Non-pigmented ciliary epithelial cell (primary cell): ENCODE measurements around the gene UBE2E1.

Experiments
- DNase-seq: peaks from one replicate; pipeline ENCODE4 v3.0.0-alpha.2; 2010; ENCODE audit warnings: low read depth

The UBE2E1 gene

DNA sequence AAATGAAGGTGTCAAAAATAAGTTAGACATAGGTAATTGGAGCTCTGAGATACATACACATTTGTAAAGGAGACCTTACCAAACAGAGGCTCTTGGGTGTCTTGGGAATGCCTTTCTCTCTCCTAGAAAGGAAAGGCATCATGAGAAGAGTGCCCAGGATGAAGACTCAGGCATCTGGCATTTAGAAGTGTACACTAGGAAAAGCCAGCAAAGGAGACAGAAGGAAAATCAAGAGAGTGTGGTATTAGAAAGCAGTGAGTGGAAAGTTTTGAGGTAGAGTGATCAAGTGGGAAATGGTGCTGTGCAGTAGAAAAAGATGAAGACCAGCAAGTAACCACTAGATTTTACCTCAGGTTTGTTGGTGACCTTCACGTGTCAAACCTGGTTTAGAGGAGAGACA is 16.1 kb downstream of the UBE2E1 start:
- no peak for DNase-seq

DNA sequence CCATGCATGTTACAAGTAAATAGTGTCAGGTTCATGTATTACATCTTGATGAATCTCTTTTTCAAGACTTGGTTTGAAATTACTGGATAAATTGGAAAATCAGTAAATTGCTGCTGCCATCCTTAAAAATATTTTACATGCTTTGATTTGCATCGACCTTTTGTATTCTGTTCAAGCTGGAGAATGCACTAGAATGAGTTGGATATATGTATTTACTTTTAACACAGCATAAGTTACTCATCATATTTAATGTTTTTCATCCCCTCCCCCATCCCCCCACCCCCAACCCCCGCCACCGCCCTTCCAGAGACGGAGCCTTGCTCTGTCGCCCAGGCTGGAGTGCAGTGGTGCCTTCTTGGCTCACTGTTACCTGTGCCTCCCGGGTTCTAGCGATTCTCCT is 16.8 kb downstream of the UBE2E1 start:
- DNase-seq: no peak

DNA sequence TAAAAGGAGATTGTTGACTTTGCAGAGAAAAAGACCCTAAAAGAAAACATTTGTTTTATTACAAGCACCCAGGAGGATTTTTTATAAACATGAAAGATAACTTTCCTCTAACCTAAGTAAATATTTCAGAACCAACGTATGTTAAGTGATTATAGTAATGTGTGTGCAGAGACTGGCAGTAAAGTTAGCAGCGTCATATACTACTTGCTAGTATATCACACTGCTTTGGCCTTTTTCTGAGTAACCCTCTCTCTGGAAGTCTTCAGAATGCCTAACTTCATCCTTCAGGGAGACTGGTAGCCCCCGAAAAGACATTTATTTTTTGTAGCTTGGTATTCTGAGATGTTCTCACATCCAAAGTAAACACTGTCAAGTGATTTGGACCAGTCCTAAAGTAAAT is 17.9 kb downstream of the UBE2E1 start:
- no peak for DNase-seq

- no peak for DNase-seq
Observed at GRCh38 chr3:23824699-23825444, 19.1 kb downstream of the UBE2E1 start.

GRCh38 chr3:23825802-23826201 is 20.0 kb downstream of the UBE2E1 start:
- DNase-seq: no peak

GRCh38 chr3:23826382-23827064 is 20.8 kb downstream of the UBE2E1 start:
- no peak for DNase-seq

GRCh38 chr3:23829242-23829934 is 23.6 kb downstream of the UBE2E1 start:
- DNase-seq: no peak

GRCh38 chr3:23830869-23831484 is 25.2 kb downstream of the UBE2E1 start:
- no peak for DNase-seq

- DNase-seq: no peak
Observed at GRCh38 chr3:23831517-23832394, 26.0 kb downstream of the UBE2E1 start.

- no peak for DNase-seq
Observed at GRCh38 chr3:23832523-23832922, 26.8 kb downstream of the UBE2E1 start.

DNA sequence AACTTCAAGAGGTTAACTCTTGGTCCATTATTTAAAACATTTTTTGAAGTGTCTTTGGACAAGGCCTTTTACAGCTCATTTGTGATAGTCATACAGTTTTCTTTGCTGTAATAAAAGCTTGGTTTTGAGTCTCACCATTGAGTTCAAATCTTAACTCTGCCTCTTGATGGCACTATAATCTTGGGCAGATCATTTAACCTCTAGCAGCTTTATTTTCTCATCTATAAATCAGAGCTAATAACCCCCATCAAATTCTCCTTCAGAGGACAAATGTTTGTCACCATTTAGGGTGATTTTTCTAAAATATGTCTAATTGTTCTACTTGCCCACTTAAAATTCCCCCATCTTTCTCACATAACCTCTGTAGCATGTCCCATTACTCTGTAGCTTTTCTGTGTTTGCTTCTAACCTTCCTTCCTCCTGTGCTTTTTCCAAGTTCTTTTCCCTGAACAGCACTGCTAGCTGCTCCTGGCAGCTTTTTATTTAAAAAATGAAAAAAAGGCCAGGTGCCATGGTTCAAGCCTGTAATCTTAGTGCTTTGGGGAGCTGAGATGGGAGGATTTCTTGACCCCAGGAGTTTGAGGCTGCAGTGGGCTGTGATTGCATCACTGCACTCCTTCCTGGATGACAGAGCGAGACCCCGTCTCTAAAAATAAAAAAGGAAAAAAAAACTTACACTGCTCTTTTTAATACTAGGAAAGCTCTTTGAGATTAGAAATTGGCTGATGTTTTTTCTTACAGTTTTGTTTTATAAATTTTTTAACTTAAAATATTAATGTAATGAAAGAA is 28.5 kb downstream of the UBE2E1 start:
- DNase-seq: no peak

GRCh38 chr3:23835087-23835486 is 29.3 kb downstream of the UBE2E1 start:
- DNase-seq: no peak

GRCh38 chr3:23835802-23836201 is 30.0 kb downstream of the UBE2E1 start:
- DNase-seq: no peak

DNA sequence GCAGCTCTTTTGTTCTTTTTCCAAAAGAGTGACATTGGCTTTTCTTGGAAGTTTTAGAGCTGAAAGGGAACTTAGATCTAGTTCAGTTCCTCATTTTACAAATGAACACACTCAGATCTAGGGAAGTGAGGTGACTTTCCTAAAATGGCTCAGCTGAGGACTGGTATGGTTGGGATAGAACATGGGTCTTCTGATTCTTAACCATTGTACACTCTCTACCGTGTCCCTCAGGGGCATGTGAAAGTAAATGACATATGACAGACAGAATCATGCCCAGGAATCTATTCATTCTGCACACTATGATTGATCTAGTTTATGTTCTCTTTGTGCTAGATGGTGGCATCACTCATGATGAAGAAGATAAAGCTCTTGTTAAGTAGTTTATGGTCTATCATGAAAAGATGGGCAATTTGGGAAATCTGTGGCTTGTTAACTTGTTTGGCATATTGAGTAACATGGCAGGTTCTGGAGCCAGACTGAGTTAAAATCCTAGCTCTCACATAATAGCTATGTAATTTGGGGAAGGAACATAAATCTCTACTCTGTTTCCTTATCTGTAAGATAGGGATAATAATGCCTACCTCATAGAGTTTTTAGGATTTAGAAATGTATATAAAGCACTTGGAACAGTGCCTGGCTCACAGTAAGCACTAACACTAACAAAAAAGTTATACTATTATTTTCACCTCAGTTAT is 30.9 kb downstream of the UBE2E1 start:
- DNase-seq: no peak

- DNase-seq: no peak
Observed at GRCh38 chr3:23837286-23837685, 31.5 kb downstream of the UBE2E1 start.

DNA sequence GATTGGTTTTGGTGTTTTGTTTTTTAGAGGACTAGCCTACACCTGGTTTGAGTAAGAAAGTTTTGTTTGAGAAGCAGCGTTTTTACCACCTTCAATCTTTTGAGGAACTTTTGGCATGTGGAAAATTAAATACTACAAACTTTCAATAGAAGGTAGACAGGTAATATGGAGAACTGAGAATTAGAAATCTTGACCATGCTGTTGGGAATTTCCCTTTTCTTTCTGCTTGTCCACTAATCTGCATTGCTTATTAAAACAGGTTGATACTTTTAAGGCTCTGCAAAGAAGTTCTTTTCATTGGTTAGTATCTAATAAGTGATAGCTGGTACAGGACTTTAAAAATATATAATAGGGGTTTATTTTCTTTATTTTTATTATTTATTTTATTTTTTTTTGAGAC is 31.9 kb downstream of the UBE2E1 start:
- no peak for DNase-seq

- DNase-seq: no peak
Observed at GRCh38 chr3:23840521-23840920, 34.8 kb downstream of the UBE2E1 start.

DNA sequence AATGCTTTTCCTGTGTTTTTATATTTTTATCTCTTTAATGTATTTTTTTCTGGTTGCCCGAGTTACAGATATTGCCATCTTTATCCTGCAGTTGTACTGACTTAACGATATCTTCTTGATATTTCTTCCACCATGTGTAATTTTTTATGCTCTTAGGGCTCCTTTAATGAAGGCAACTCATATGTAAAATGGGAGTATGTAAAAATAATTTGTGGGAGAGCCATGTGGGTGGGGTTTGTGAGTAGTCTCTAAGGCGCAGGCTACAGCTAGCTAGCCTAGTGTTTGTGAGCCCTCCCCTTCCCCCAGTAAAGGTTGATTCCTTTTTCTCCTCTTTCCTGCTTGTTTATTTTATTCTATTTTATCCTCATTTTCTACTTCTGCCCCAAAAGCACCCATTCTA is 38.1 kb downstream of the UBE2E1 start:
- DNase-seq: no peak

GRCh38 chr3:23845326-23846216 is 39.8 kb downstream of the UBE2E1 start:
- DNase-seq: no peak
